IMR-90 (cell line): ENCODE results near the gene EBF3. TPM values are rescaled to one million over a fixed set of nuclear protein-coding genes. Genes with fewer than 3 reads are reported as not detected.

ENCODE experiments used
- ATAC-seq: fragments of 200-7000 bp; cut with Tn5 transposase; 2 replicates; pipeline ENCODE4 v1.9.1; 2020; ENCODE audit warnings: low read depth, mild to moderate bottlenecking, moderate library complexity
- BruUV-seq: library from RNA; stranded (reverse); fragments of 400-500 nt; replicated peaks from 2 replicates; lab custom pipeline; 2021; lab: Mats Ljungman, UMichigan
- CTCF ChIA-PET: fragments of 300-600 bp; formaldehyde crosslinking; extraction: SDS; loops from one replicate; lab custom pipeline; 2021; ENCODE audit warnings: antibody characterized with exemption; lab: Yijun Ruan, JAX
- POLR2A ChIA-PET: fragments of 300-600 bp; sonication (Branson Sonifier 250); formaldehyde crosslinking; loops from one replicate; lab custom pipeline; 2022; ENCODE audit warnings: antibody characterized with exemption; ENCODE audit not compliant: unreplicated experiment; lab: Charles Lee
- DNase-seq: peaks from one replicate; pipeline ENCODE4 v3.0.0; 2013
- H2AFZ ChIP-seq: replicated peaks from 2 replicates; pipeline ENCODE3; 2013; ENCODE audit warnings: low read length, mild to moderate bottlenecking; ENCODE audit not compliant: poor library complexity
- H2AK5ac ChIP-seq: 2 replicates; pipeline ENCODE4 v1.6.1; 2013; ENCODE audit warnings: low read depth, low read length, inconsistent platforms
- H2AK9ac ChIP-seq: replicated peaks from 2 replicates; pipeline ENCODE3; 2013; ENCODE audit warnings: mild to moderate bottlenecking, low read depth, low read length, moderate library complexity; ENCODE audit not compliant: poor library complexity
- H2BK120ac ChIP-seq: 2 replicates; pipeline ENCODE4 v1.6.1; 2013; ENCODE audit warnings: low read depth, low read length, inconsistent platforms
- H2BK15ac ChIP-seq: 3 replicates; pipeline ENCODE4 v1.6.1; 2013; ENCODE audit warnings: low read depth, low read length, inconsistent platforms
- H2BK20ac ChIP-seq: 2 replicates; pipeline ENCODE4 v1.6.1; 2013; ENCODE audit warnings: low read depth, mild to moderate bottlenecking, inconsistent platforms, low read length, moderate library complexity
- H2BK5ac ChIP-seq: 2 replicates; pipeline ENCODE4 v1.6.1; 2013; ENCODE audit warnings: mild to moderate bottlenecking, low read depth, low read length, inconsistent platforms; ENCODE audit not compliant: poor library complexity, severe bottlenecking
- H3K14ac ChIP-seq: replicated peaks from 2 replicates; pipeline ENCODE4 v1.6.1; 2013; ENCODE audit warnings: low read depth, low read length, inconsistent platforms
- H3K18ac ChIP-seq: 2 replicates; pipeline ENCODE4 v1.6.1; 2013; ENCODE audit warnings: low read depth, low read length, control low read depth
- H3K23ac ChIP-seq: 2 replicates; pipeline ENCODE4 v1.6.1; 2013; ENCODE audit warnings: low read depth, low read length, inconsistent platforms
- H3K27ac ChIP-seq: 2 replicates; pipeline ENCODE4 v1.5.1; 2013; ENCODE audit warnings: mild to moderate bottlenecking, control low read depth, low read length; ENCODE audit not compliant: insufficient read depth
- H3K27me3 ChIP-seq: 2 replicates; pipeline ENCODE4 v1.6.1; 2013; ENCODE audit warnings: low read length; ENCODE audit not compliant: control insufficient read depth, insufficient read depth
- H3K36me3 ChIP-seq: 2 replicates; pipeline ENCODE4 v1.6.1; 2013; ENCODE audit warnings: low read length, mixed read lengths; ENCODE audit not compliant: control insufficient read depth, insufficient read depth
- H3K4ac ChIP-seq: 2 replicates; pipeline ENCODE4 v1.6.1; 2013; ENCODE audit warnings: low read depth, low read length, inconsistent platforms
- H3K4me1 ChIP-seq: 2 replicates; pipeline ENCODE4 v1.6.1; 2013; ENCODE audit warnings: low read length, mixed read lengths; ENCODE audit not compliant: control insufficient read depth, insufficient read depth
- H3K4me2 ChIP-seq: 2 replicates; pipeline ENCODE4 v1.6.1; 2013; ENCODE audit warnings: low read depth, mild to moderate bottlenecking, control low read depth, low read length, moderate library complexity
- H3K4me3 ChIP-seq: 2 replicates; pipeline ENCODE4 v1.5.1; 2013; ENCODE audit warnings: low read depth, mild to moderate bottlenecking, control low read depth, low read length, moderate library complexity; ENCODE audit not compliant: insufficient read depth
- H3K56ac ChIP-seq: 2 replicates; pipeline ENCODE4 v1.6.1; 2013; ENCODE audit warnings: low read length, inconsistent platforms; ENCODE audit not compliant: insufficient read depth; ENCODE audit errors: extremely low read depth
- H3K79me1 ChIP-seq, 2 experiments: 2 replicates each; pipeline ENCODE4 v1.6.1; 2013; ENCODE audit warnings: low read length in 2 of 2, inconsistent platforms in 1 of 2, low read depth in 1 of 2
- H3K9ac ChIP-seq: 2 replicates; pipeline ENCODE4 v1.6.1; 2013; ENCODE audit warnings: low read depth, low read length, control low read depth
- H3K9me1 ChIP-seq: 2 replicates; pipeline ENCODE4 v1.6.1; 2013; ENCODE audit warnings: low read length, inconsistent platforms; ENCODE audit not compliant: insufficient read depth
- H3K9me3 ChIP-seq: 2 replicates; pipeline ENCODE4 v1.6.1; 2013; ENCODE audit warnings: low read length; ENCODE audit not compliant: control insufficient read depth, insufficient read depth
- H4K20me1 ChIP-seq: 2 replicates; pipeline ENCODE4 v1.6.1; 2013; ENCODE audit warnings: low read length, inconsistent platforms; ENCODE audit not compliant: insufficient read depth
- H4K5ac ChIP-seq: 2 replicates; pipeline ENCODE4 v1.6.1; 2013; ENCODE audit warnings: mild to moderate bottlenecking, low read depth, low read length, control low read depth
- H4K8ac ChIP-seq, 2 experiments: 2 replicates each; pipeline ENCODE4 v1.6.1; 2013; ENCODE audit warnings: low read depth in 2 of 2, low read length in 2 of 2, control low read depth in 1 of 2, inconsistent platforms in 1 of 2
- H4K91ac ChIP-seq: 2 replicates; pipeline ENCODE4 v1.6.1; 2013; ENCODE audit warnings: low read depth, low read length, inconsistent platforms; ENCODE audit not compliant: insufficient read depth
- CEBPB ChIP-seq: IDR thresholded peaks from 2 replicates; pipeline ENCODE4 v1.6.1; 2012; ENCODE audit warnings: low read depth, low read length, improper control_type of control experiment
- CHD1 ChIP-seq: IDR thresholded peaks from 2 replicates; pipeline ENCODE4 v1.6.1; 2012; ENCODE audit warnings: low read depth, low read length, improper control_type of control experiment
- ELK1 ChIP-seq: fragments of 150-350 bp; IDR thresholded peaks from 2 replicates; pipeline ENCODE4 v1.6.1; 2016; ENCODE audit warnings: low read depth, mild to moderate bottlenecking, low read length, moderate library complexity, borderline replicate concordance
- MAFK ChIP-seq: IDR thresholded peaks from 2 replicates; pipeline ENCODE4 v1.6.1; 2012; ENCODE audit warnings: low read depth, low read length, improper control_type of control experiment
- POLR2A ChIP-seq: IDR thresholded peaks from 2 replicates; pipeline ENCODE4 v1.6.1; 2012; ENCODE audit warnings: mild to moderate bottlenecking, low read depth, low read length
- RAD21 ChIP-seq: IDR thresholded peaks from 2 replicates; pipeline ENCODE4 v1.6.1; 2012; ENCODE audit warnings: low read length, improper control_type of control experiment
- RFX5 ChIP-seq: IDR thresholded peaks from 2 replicates; pipeline ENCODE4 v1.8.0; 2012; ENCODE audit warnings: low read depth, mild to moderate bottlenecking, low read length, moderate library complexity
- WGBS, 2 experiments: methylation state at CpG; one replicate each; pipeline versions ENCODE4 v1.1.5 to v1.1.7; 2013; ENCODE audit warnings: missing lambda C conversion rate in 2 of 2; ENCODE audit not compliant: insufficient read length in 1 of 2; ENCODE audit errors: extremely low coverage in 2 of 2; 5-methylcytosine and 5-hydroxymethylcytosine counted together
- dilution Hi-C: fragments of 300-500 bp; cut with HindIII; formaldehyde crosslinking; loops from one replicate; pipeline ENCODE4 v1.14.3; 2018; ENCODE audit warnings: low sequenced_read_pairs; ENCODE audit not compliant: unreplicated experiment
- in situ Hi-C: fragments of 300-500 bp; cut with MboI; formaldehyde crosslinking; loops from 3 replicates; pipeline ENCODE4 v1.14.3; 2019; ENCODE audit warnings: low sequenced_read_pairs, inconsistent platforms, mixed read lengths
- intact Hi-C: fragments of 100-400 bp; cut with micrococcal nuclease; formaldehyde crosslinking; loops from 2 replicates; pipeline ENCODE4 v1.10.0; 2022
- polyA plus RNA-seq, 3 experiments: library from polyadenylated mRNA; depleted of rRNA; stranded (reverse); fragments of >200 nt; gene quantifications; 2 replicates each; pipeline ENCODE4 v1.2.3, GENCODE V29; 2012; ENCODE audit warnings: low replicate concordance in 1 of 3
- total RNA-seq: library from RNA; depleted of rRNA; stranded (reverse); fragments of >200 nt; gene quantifications from 2 replicates; pipeline ENCODE4 v1.2.3, GENCODE V29; 2012

EBF3 gene
- total and polyA plus RNA-seq, 2 of the 4 experiments (the other 2 are of a cell fraction), result 0.36 to 0.70 TPM

- Histone ChIP-seq H4K91ac (no peak overlapping the region), H2AK9ac (no peak overlapping the region), H4K5ac (no peak overlapping the region), H2BK20ac (no peak overlapping the region), H3K4me1 (no peaks in the 10 kb centered on the region), H3K23ac (no peak overlapping the region), H3K9me1 (no peaks in the 10 kb centered on the region), H3K4me3 (no peak overlapping the region), H2AFZ (no peak overlapping the region), H3K36me3 (no peaks in the 10 kb centered on the region), H3K27ac (no peak overlapping the region), H4K20me1 (no peaks in the 10 kb centered on the region; the same call in 1 of the 2 replicates), H2AK5ac (no peak overlapping the region), H3K56ac (no peak overlapping the region), H2BK120ac (no peak overlapping the region), H3K4ac (no peak overlapping the region), H2BK15ac (no peak overlapping the region), H3K4me2 (no peak overlapping the region), H3K9me3 (peaks cover 2% of the 10 kb centered on the region; the same call in 1 of the 2 replicates), H3K27me3 (no peaks in the 10 kb centered on the region), H4K8ac (no peak overlapping the region), H3K9ac (no peak overlapping the region), H3K14ac (no peak overlapping the region), H3K79me1 (no peaks in the 10 kb centered on the region), H2BK5ac (no peak overlapping the region), H3K18ac (no peak overlapping the region)
- intact Hi-C loops, result loop anchor here (10.0 kb wide), 1 partner anchor 863 kb away; no protein-coding TSS in a partner anchor
- 79% methylated on average over 13 of the region's 35 CpGs; no CpG with 5 or more reads in 1 of the 2 experiments for WGBS, 2 experiments
- in situ Hi-C loops, result no loop called here
- dilution Hi-C loops, result no loop called here
- ChIA-PET CTCF (interaction anchor here (1.4 to 1.5 kb wide), 2 partner anchors 11 to 14 kb away, joined by 3 to 4 read pairs; no protein-coding TSS in a partner anchor), POLR2A (no interaction called here)
- ATAC-seq, result no peak
- no peak for TF ChIP-seq ELK1
- no peak for TF ChIP-seq RFX5
- no peak for TF ChIP-seq MAFK
- no peak for TF ChIP-seq CHD1
- no peak for TF ChIP-seq CEBPB
- no peak for TF ChIP-seq POLR2A
- TF ChIP-seq RAD21, result no peak
- no peak for DNase-seq
- no TSS peak for BruUV-seq
These were observed 75.9 kb downstream of the EBF3 start for GRCh38 chr10:129887986-129888783.
